Fibroblast of the aortic adventitia (primary cell): ENCODE data around the gene GPSM3. TPM values are rescaled to one million over a fixed set of nuclear protein-coding genes. Genes with fewer than 3 reads are reported as not detected.

Experiments
- DNase-seq: peaks from one replicate; pipeline ENCODE4 v3.0.0-alpha.2; 2010; ENCODE audit warnings: low read depth
- H3K4me3 ChIP-seq: 2 replicates; pipeline ENCODE4 v1.5.1; 2011; ENCODE audit warnings: low read depth, mild to moderate bottlenecking, control low read depth, low read length, moderate library complexity
- total RNA-seq: library from RNA; depleted of rRNA; stranded (reverse); fragments of >200 nt; gene quantifications from 2 replicates; pipeline ENCODE4 v1.2.3, GENCODE V29; 2012; ENCODE audit warnings: low replicate concordance
- TF ChIP-seq, protein P1 (sequence below): IDR thresholded peaks from 2 replicates; pipeline ENCODE4 v1.5.1; 2011; ENCODE audit warnings: mild to moderate bottlenecking, low read length, control low read depth, inconsistent platforms; ENCODE audit not compliant: insufficient read depth

The GPSM3 gene
- total RNA-seq, 1 donor: 0.90 TPM

- H3K4me3 ChIP-seq: no peak overlapping the region
- TF ChIP-seq, protein P1, sequence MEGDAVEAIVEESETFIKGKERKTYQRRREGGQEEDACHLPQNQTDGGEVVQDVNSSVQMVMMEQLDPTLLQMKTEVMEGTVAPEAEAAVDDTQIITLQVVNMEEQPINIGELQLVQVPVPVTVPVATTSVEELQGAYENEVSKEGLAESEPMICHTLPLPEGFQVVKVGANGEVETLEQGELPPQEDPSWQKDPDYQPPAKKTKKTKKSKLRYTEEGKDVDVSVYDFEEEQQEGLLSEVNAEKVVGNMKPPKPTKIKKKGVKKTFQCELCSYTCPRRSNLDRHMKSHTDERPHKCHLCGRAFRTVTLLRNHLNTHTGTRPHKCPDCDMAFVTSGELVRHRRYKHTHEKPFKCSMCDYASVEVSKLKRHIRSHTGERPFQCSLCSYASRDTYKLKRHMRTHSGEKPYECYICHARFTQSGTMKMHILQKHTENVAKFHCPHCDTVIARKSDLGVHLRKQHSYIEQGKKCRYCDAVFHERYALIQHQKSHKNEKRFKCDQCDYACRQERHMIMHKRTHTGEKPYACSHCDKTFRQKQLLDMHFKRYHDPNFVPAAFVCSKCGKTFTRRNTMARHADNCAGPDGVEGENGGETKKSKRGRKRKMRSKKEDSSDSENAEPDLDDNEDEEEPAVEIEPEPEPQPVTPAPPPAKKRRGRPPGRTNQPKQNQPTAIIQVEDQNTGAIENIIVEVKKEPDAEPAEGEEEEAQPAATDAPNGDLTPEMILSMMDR: no peak
- DNase-seq: no peak
These were observed 491 bp downstream of the GPSM3 start for GRCh38 chr6:32191696-32192607.

GRCh38 chr6:32190911-32191677 lies 1.3 kb downstream of the GPSM3 start:
- DNase-seq: no peak
- H3K4me3 ChIP-seq: peak overlapping the region; percentile 75
- TF ChIP-seq, protein P1: no peak

GRCh38 chr6:32190054-32190851 lies 2.2 kb downstream of the GPSM3 start, which contains the start of gene PBX2:
PBX2 (minus strand) TSS chr6:32190202; CDS start chr6:32189915, 287 bp downstream.
- peak within 1 kb of the TSS; percentile 80 for H3K4me3 ChIP-seq
- TF ChIP-seq, protein P1: no peak
- peak; percentile 90 for DNase-seq

GRCh38 chr6:32189742-32190053 lies 2.7 kb downstream of the GPSM3 start:
- TF ChIP-seq, protein P1: no peak
- H3K4me3 ChIP-seq: peak overlapping the region; percentile 80
- DNase-seq: no peak

GRCh38 chr6:32189069-32189741 lies 3.2 kb downstream of the GPSM3 start:
- DNase-seq: no peak
- peak overlapping the region; percentile 80 for H3K4me3 ChIP-seq
- TF ChIP-seq, protein P1: no peak
